H1 (cell line): Measurements from ENCODE around the gene PLEKHN1. TPM values are rescaled to one million over a fixed set of nuclear protein-coding genes. Genes with fewer than 3 reads are reported as not detected.
A peak's percentile ranks its signal among the peaks of the same experiment; 100 is the strongest.

Experiments
- CTCF ChIA-PET: fragments of 300-600 bp; sonication (Branson Sonifier 250); formaldehyde crosslinking; loops from one replicate; lab custom pipeline; 2021; ENCODE audit not compliant: partially characterized antibody; lab: Charles Lee
- POLR2A ChIA-PET: fragments of 300-600 bp; sonication (Branson Sonifier 250); formaldehyde crosslinking; loops from one replicate; lab custom pipeline; 2021; ENCODE audit warnings: inconsistent platforms; ENCODE audit not compliant: partially characterized antibody; lab: Charles Lee
- DNase-seq, 2 experiments: peaks; one replicate each; pipeline versions ENCODE4 v3.0.0 to v3.0.0-alpha.2; 2010 to 2022; ENCODE audit warnings: low spot score in 2 of 2, low read depth in 1 of 2, mixed read lengths in 1 of 2
- FAIRE-seq: peaks from 2 replicates; lab custom pipeline; 2011; peaks lifted over from hg19 to GRCh38; lab: Jason Lieb, UNC
- H2AFZ ChIP-seq: 2 replicates; pipeline ENCODE4 v1.8.1; 2012; ENCODE audit warnings: low read length, inconsistent platforms
- H2AK5ac ChIP-seq: 2 replicates; pipeline ENCODE4 v1.6.1; 2013; ENCODE audit warnings: low read depth, low read length
- H2BK120ac ChIP-seq: replicated peaks from 2 replicates; pipeline ENCODE3; 2013; ENCODE audit warnings: low read depth, low read length, inconsistent platforms
- H2BK12ac ChIP-seq: 2 replicates; pipeline ENCODE4 v1.6.1; 2013; ENCODE audit warnings: low read depth, low read length
- H2BK15ac ChIP-seq: 2 replicates; pipeline ENCODE4 v1.6.1; 2013; ENCODE audit warnings: low read length
- H2BK20ac ChIP-seq: 2 replicates; pipeline ENCODE4 v1.6.1; 2013; ENCODE audit warnings: low read length
- H2BK5ac ChIP-seq: 2 replicates; pipeline ENCODE4 v1.6.1; 2013; ENCODE audit warnings: low read depth, low read length
- H3K14ac ChIP-seq: 2 replicates; pipeline ENCODE4 v1.6.1; 2013; ENCODE audit warnings: inconsistent platforms; ENCODE audit not compliant: insufficient read length
- H3K18ac ChIP-seq: 2 replicates; pipeline ENCODE4 v1.6.1; 2013; ENCODE audit warnings: low read length; ENCODE audit errors: extremely low read depth
- H3K23ac ChIP-seq: 2 replicates; pipeline ENCODE4 v1.6.1; 2013; ENCODE audit warnings: inconsistent platforms; ENCODE audit not compliant: insufficient read length
- H3K23me2 ChIP-seq: 2 replicates; pipeline ENCODE4 v1.6.1; 2013; ENCODE audit warnings: low read depth, low read length
- H3K27ac ChIP-seq: 2 replicates; pipeline ENCODE4 v1.6.1; 2011; ENCODE audit warnings: low read depth, low read length, inconsistent platforms
- H3K27me3 ChIP-seq, 4 experiments: replicated peaks in 1 of 4; 1 replicate in 1 of 4; 2 replicates in 3 of 4; pipeline versions ENCODE4 v1.6.1 to v1.8.1; 2011 to 2013; ENCODE audit warnings: low read length in 3 of 4, mild to moderate bottlenecking in 3 of 4, inconsistent platforms in 2 of 4, mixed read lengths in 2 of 4, moderate library complexity in 1 of 4; ENCODE audit not compliant: control insufficient read depth in 3 of 4, insufficient read depth in 3 of 4; ENCODE audit errors: extremely low read depth in 1 of 4
- H3K36me3 ChIP-seq, 4 experiments: 2 replicates each; pipeline versions ENCODE4 v1.6.1 to v1.8.1; 2011 to 2013; ENCODE audit warnings: mild to moderate bottlenecking in 4 of 4, low read length in 3 of 4, moderate library complexity in 2 of 4, control low read depth in 1 of 4, inconsistent platforms in 1 of 4; ENCODE audit not compliant: insufficient read depth in 4 of 4, control insufficient read depth in 2 of 4
- H3K4ac ChIP-seq: replicated peaks from 2 replicates; pipeline ENCODE3; 2013; ENCODE audit warnings: low read length, low read depth, mixed read lengths, inconsistent platforms; ENCODE audit not compliant: insufficient read length
- H3K4me1 ChIP-seq, 4 experiments: replicated peaks in 1 of 4; 1 replicate in 1 of 4; 2 replicates in 3 of 4; pipeline versions ENCODE4 v1.6.1 to v1.8.1; 2011 to 2013; ENCODE audit warnings: low read length in 3 of 4, inconsistent platforms in 2 of 4, mixed read lengths in 1 of 4; ENCODE audit not compliant: insufficient read depth in 4 of 4, control insufficient read depth in 3 of 4
- H3K4me2 ChIP-seq, 2 experiments: 2 replicates each; pipeline versions ENCODE4 v1.6.1 to v1.8.1; 2011 to 2013; ENCODE audit warnings: low read depth in 2 of 2, low read length in 2 of 2, control low read depth in 1 of 2, inconsistent platforms in 1 of 2, mild to moderate bottlenecking in 1 of 2; ENCODE audit not compliant: insufficient read depth in 1 of 2
- H3K4me3 ChIP-seq, 4 experiments: fragments of 200-600, 300-600 bp in 1 of 4; sonication (generic), shearing (Covaris generic), sonication (Bioruptor Twin) in 1 of 4; 2 replicates each; pipeline versions ENCODE4 v1.5.1 to v1.8.1; 2011 to 2016; ENCODE audit warnings: low read length in 4 of 4, low read depth in 3 of 4, control low read depth in 2 of 4, inconsistent platforms in 2 of 4, mild to moderate bottlenecking in 2 of 4, mixed read lengths in 1 of 4, moderate library complexity in 1 of 4; ENCODE audit not compliant: insufficient read depth in 2 of 4; ENCODE audit errors: extremely low read depth in 1 of 4
- H3K56ac ChIP-seq: replicated peaks from 2 replicates; pipeline ENCODE3; 2013; ENCODE audit warnings: low read depth, mild to moderate bottlenecking, mixed read lengths, low read length, inconsistent platforms; ENCODE audit not compliant: insufficient read length
- H3K79me1 ChIP-seq: 2 replicates; pipeline ENCODE4 v1.6.1; 2013; ENCODE audit warnings: low read depth, low read length, control low read depth
- H3K79me2 ChIP-seq, 2 experiments: 2 replicates each; pipeline versions ENCODE4 v1.6.1 to v1.8.1; 2012 to 2013; ENCODE audit warnings: low read length in 2 of 2, mild to moderate bottlenecking in 2 of 2, inconsistent platforms in 1 of 2; ENCODE audit not compliant: insufficient read depth in 2 of 2, control insufficient read depth in 1 of 2
- H3K9ac ChIP-seq, 4 experiments: replicated peaks in 1 of 4; 1 replicate in 1 of 4; 2 replicates in 3 of 4; pipeline versions ENCODE4 v1.6.1 to v1.8.1; 2011 to 2013; ENCODE audit warnings: low read depth in 3 of 4, low read length in 3 of 4, control low read depth in 2 of 4, mild to moderate bottlenecking in 2 of 4, moderate library complexity in 2 of 4, inconsistent platforms in 1 of 4; ENCODE audit errors: extremely low read depth in 1 of 4
- H3K9me3 ChIP-seq, 2 experiments: 2 replicates each; pipeline versions ENCODE4 v1.6.1 to v1.8.1; 2012 to 2013; ENCODE audit warnings: mild to moderate bottlenecking in 2 of 2, moderate library complexity in 2 of 2, control low read depth in 1 of 2, inconsistent platforms in 1 of 2, low read depth in 1 of 2, low read length in 1 of 2, mixed read lengths in 1 of 2; ENCODE audit not compliant: insufficient read depth in 2 of 2
- H4K20me1 ChIP-seq, 2 experiments: replicated peaks in 1 of 2; 2 replicates each; pipeline versions ENCODE3 to v1.8.1; 2011 to 2013; ENCODE audit warnings: inconsistent platforms in 2 of 2, low read length in 2 of 2, mild to moderate bottlenecking in 1 of 2; ENCODE audit not compliant: insufficient read depth in 2 of 2, control insufficient read depth in 1 of 2
- H4K5ac ChIP-seq: 2 replicates; pipeline ENCODE4 v1.6.1; 2013; ENCODE audit warnings: low read length, low read depth, mixed read lengths, inconsistent platforms; ENCODE audit not compliant: insufficient read length
- H4K8ac ChIP-seq: 2 replicates; pipeline ENCODE4 v1.8.0; 2013; ENCODE audit warnings: mild to moderate bottlenecking, moderate library complexity, low read length, inconsistent platforms; ENCODE audit not compliant: insufficient read depth; ENCODE audit errors: extremely low read depth
- H4K91ac ChIP-seq: replicated peaks from 2 replicates; pipeline ENCODE3; 2013; ENCODE audit warnings: low read length, mixed read lengths, inconsistent platforms; ENCODE audit not compliant: insufficient read length
- CTBP2 ChIP-seq: IDR thresholded peaks from 2 replicates; pipeline ENCODE4 v1.7.0; 2011; ENCODE audit warnings: borderline replicate concordance, mild to moderate bottlenecking, moderate library complexity, mixed read lengths, low read length; ENCODE audit not compliant: insufficient read depth, insufficient read length
- GABPA ChIP-seq: IDR thresholded peaks from 2 replicates; pipeline ENCODE4 v1.6.1; 2011; ENCODE audit warnings: mild to moderate bottlenecking, low read length, moderate library complexity, borderline replicate concordance; ENCODE audit not compliant: insufficient read depth
- PHF8 ChIP-seq: fragments of 200-600 bp; sonication (generic); conservative IDR thresholded peaks from 2 replicates; pipeline ENCODE4 v1.7.1; 2012; ENCODE audit warnings: low read depth, mild to moderate bottlenecking, inconsistent platforms, low read length, moderate library complexity
- WGBS, 2 experiments: shearing (Covaris generic) in 1 of 2; methylation state at CpG; one replicate each; pipeline versions ENCODE4 v1.1.6 to v1.1.7; 2013 to 2015; ENCODE audit warnings: low lambda C conversion rate in 2 of 2, mixed read lengths in 2 of 2, inconsistent platforms in 1 of 2, low coverage in 1 of 2, missing lambda C conversion rate in 1 of 2; ENCODE audit not compliant: insufficient replicate concordance in 2 of 2, insufficient coverage in 1 of 2, insufficient read length in 1 of 2; ENCODE audit errors: extremely low coverage in 1 of 2, missing lambda C conversion rate in 1 of 2; 5-methylcytosine and 5-hydroxymethylcytosine counted together
- polyA plus RNA-seq, 7 experiments: library from polyadenylated mRNA; depleted of rRNA in 3 of 7; stranded (reverse) in 5 of 7; unstranded in 2 of 7; fragments of >200 nt in 5 of 7; fragments of 200-250 nt in 2 of 7; gene quantifications; 1 replicate in 5 of 7; 2 replicates in 1 of 7; 4 replicates in 1 of 7; pipeline versions ENCODE4 v1.2.1 to v1.2.3, GENCODE V29; 2011 to 2013; ENCODE audit warnings: missing spikeins in 2 of 7, mixed read lengths in 2 of 7
- total RNA-seq: library from RNA; stranded (reverse); fragmentation: NEBNext Ultra II Directional; extraction: Animal tissue kit (Norgen Biotek cat#: 25700); gene quantifications from 2 replicates; pipeline ENCODE4 v1.2.1, GENCODE V29; 2021

Gene PLEKHN1
- total and polyA plus RNA-seq, 2 of the 8 experiments (the other 6 are each of a cell fraction or from before 2014, with no cell fraction given): 0.39 to 1.5 TPM

- H3K14ac ChIP-seq: no peak overlapping the region
- H2BK12ac ChIP-seq: no peak overlapping the region
- no peak overlapping the region for H3K56ac ChIP-seq
- FAIRE-seq: no peak
- H4K91ac ChIP-seq: no peak overlapping the region
- peaks cover 47 to 82% (median 70%) of the 10 kb centered on the region in 4 experiments for H3K27me3 ChIP-seq
- no peak overlapping the region for H4K8ac ChIP-seq
- no peaks in the 10 kb centered on the region; a peak in 1 of 4 replicates for H3K9me3 ChIP-seq
- no peaks in the 10 kb centered on the region for H3K79me2 ChIP-seq
- H4K5ac ChIP-seq: no peak overlapping the region
- no peaks in the 10 kb centered on the region for H3K79me1 ChIP-seq
- H3K18ac ChIP-seq: no peak overlapping the region
- H2BK5ac ChIP-seq: no peak overlapping the region
- H2BK20ac ChIP-seq: no peak overlapping the region
- TF ChIP-seq CTBP2 (no peak), GABPA (no peak), PHF8 (no peak)
- peak overlapping the region in 3 of 4 experiments; percentile 24 to 77 (median 55); a peak in 4 of 8 replicates for H3K4me3 ChIP-seq
- DNase-seq: no peak
- H3K23ac ChIP-seq: no peak overlapping the region
- H2BK120ac ChIP-seq: no peak overlapping the region
- H3K4me1 ChIP-seq: peaks cover 0 to 26% (median 12%) of the 10 kb centered on the region in 4 experiments; a peak in 6 of 7 replicates
- ChIA-PET POLR2A (interaction anchor here (1.4 to 2.6 kb wide), 2 partner anchors 14 to 34 kb away, joined by 4 to 20 read pairs; no protein-coding TSS in a partner anchor), CTCF (interaction anchor here (0.7 to 3.6 kb wide), 3 partner anchors 16 to 124 kb away, joined by 3 to 40 read pairs (median 4); partner anchors contain the start of gene PERM1)
- WGBS, 2 experiments: 0% methylated on average over 3 of the region's 27 CpGs; no CpG with 5 or more reads in 1 of the 2 experiments
- no peak overlapping the region for H3K4ac ChIP-seq
- peaks cover 0 to 18% (median 0%) of the 10 kb centered on the region in 4 experiments; a peak in 1 of 8 replicates for H3K36me3 ChIP-seq
- no peak overlapping the region for H2AK5ac ChIP-seq
- no peak overlapping the region for H2AFZ ChIP-seq
- H3K23me2 ChIP-seq: peaks cover 13% of the 10 kb centered on the region; the same call in 1 of the 2 replicates
- H3K9ac ChIP-seq: peak overlapping the region in 1 of 4 experiments; percentile 67; a peak in 1 of 7 replicates
- H3K4me2 ChIP-seq: peak overlapping the region; percentile 56 to 71
- no peak overlapping the region for H3K27ac ChIP-seq
- peaks cover 0 to 8% of the 10 kb centered on the region in 2 experiments for H4K20me1 ChIP-seq
- H2BK15ac ChIP-seq: no peak overlapping the region
Observed at GRCh38 chr1:998745-998994, 32.4 kb downstream of the PLEKHN1 start.
